ENCODE results near the gene LRRC45. TPM values are rescaled to one million over a fixed set of nuclear protein-coding genes. Genes with fewer than 3 reads are reported as not detected.
"Not testable (repeated sequence)": the region's sequence is repeated elsewhere in the genome, so short reads cannot be mapped to it uniquely, and the experiment has no call there.

The LRRC45 gene
- total RNA-seq: 1 to 10 TPM; 4.3 to 10.0 TPM
- 10 to 100 TPM in 1 of 2 donors, 1 to 10 TPM in 1; 3.1 to 20.1 TPM for polyA plus RNA-seq
- long read RNA-seq, donor 1, transcript LRRC45-201 (17 exons, 2,701 nt): major isoform, 8 of 49 reads
- long read RNA-seq, donor 1, partial matches to known transcripts: 33 of 49 reads
- long read RNA-seq, donor 1, other reads (novel, unspliced or antisense): 8 of 49 reads
- long read RNA-seq, donor 2, partial matches to known transcripts: 9 of 15 reads
- long read RNA-seq, donor 2, other reads (novel, unspliced or antisense): 3 of 15 reads

- ATAC-seq (ENCODE audit: low FRiP score) (peak; percentile 98), DNase-seq (peak; percentile 100)
- no peaks in the 10 kb centered on the region for H3K27me3 ChIP-seq (ENCODE audit: control insufficient read depth in 1 of 2, insufficient read depth in 2 of 2, low read length in 1 of 2)
- WGBS, 2 donors: 0 to 1% methylated on average over 37 to 42 of the region's 42 CpGs
- H3K4me3 ChIP-seq (ENCODE audit: low read length in 2 of 2): peak within 1 kb of the TSS; percentile 39 to 65
- no peak within 1 kb of the TSS for H3K27ac ChIP-seq (ENCODE audit: low read depth in 1 of 2, low read length in 2 of 2)
- H3K36me3 ChIP-seq (ENCODE audit: control insufficient read depth in 1 of 2, insufficient read depth in 2 of 2, low read length in 1 of 2): no peaks in the 10 kb centered on the region
- no peaks in the 10 kb centered on the region for H3K9me3 ChIP-seq (ENCODE audit: control insufficient read depth, low read length)
- intact Hi-C loops (cut with DNase I): no loop called here
- H3K4me1 ChIP-seq (ENCODE audit: control insufficient read depth in 1 of 2, insufficient read depth in 2 of 2, low read length in 2 of 2): no peaks in the 10 kb centered on the region
Measured at GRCh38 chr17:82022981-82023446, at the start of gene LRRC45. Gene LRRC45, plus strand, starts transcription at chr17:82023305. Its CDS starts 339 bp downstream, at chr17:82023644.

GRCh38 chr17:81973432-81973831, 49.7 kb upstream of the LRRC45 start:
- DNase-seq (no peak), ATAC-seq (ENCODE audit: low FRiP score) (no peak)
- Histone ChIP-seq H3K27me3 (ENCODE audit: control insufficient read depth in 1 of 2, insufficient read depth in 2 of 2, low read length in 1 of 2) (no peaks in the 10 kb centered on the region), H3K9me3 (ENCODE audit: control insufficient read depth, low read length) (no peaks in the 10 kb centered on the region), H3K4me1 (ENCODE audit: control insufficient read depth in 1 of 2, insufficient read depth in 2 of 2, low read length in 2 of 2) (no peaks in the 10 kb centered on the region), H3K4me3 (ENCODE audit: low read length in 2 of 2) (no peak overlapping the region), H3K36me3 (ENCODE audit: control insufficient read depth in 1 of 2, insufficient read depth in 2 of 2, low read length in 1 of 2) (no peaks in the 10 kb centered on the region), H3K27ac (ENCODE audit: low read depth in 1 of 2, low read length in 2 of 2) (no peak overlapping the region)
- intact Hi-C loops (cut with DNase I): no loop called here

- H3K9me3 ChIP-seq (ENCODE audit: control insufficient read depth, low read length): no peaks in the 10 kb centered on the region
- ATAC-seq (ENCODE audit: low FRiP score): peak; percentile 39
- no peaks in the 10 kb centered on the region for H3K36me3 ChIP-seq (ENCODE audit: control insufficient read depth in 1 of 2, insufficient read depth in 2 of 2, low read length in 1 of 2)
- no peak for DNase-seq
- H3K27me3 ChIP-seq (ENCODE audit: control insufficient read depth in 1 of 2, insufficient read depth in 2 of 2, low read length in 1 of 2): no peaks in the 10 kb centered on the region
- H3K4me3 ChIP-seq (ENCODE audit: low read length in 2 of 2): peak overlapping the region; percentile 43 to 67
- H3K4me1 ChIP-seq (ENCODE audit: control insufficient read depth in 1 of 2, insufficient read depth in 2 of 2, low read length in 2 of 2): no peaks in the 10 kb centered on the region
- 22 to 23% methylated on average over 30 of the region's 30 CpGs for WGBS, 2 donors
- H3K27ac ChIP-seq (ENCODE audit: low read depth in 1 of 2, low read length in 2 of 2): peak overlapping the region in 1 of 2 donors; percentile 53
- intact Hi-C loops (cut with DNase I): no loop called here
Measured at GRCh38 chr17:81976332-81977210, 46.5 kb upstream of the LRRC45 start.

- Histone ChIP-seq H3K4me3 (ENCODE audit: low read length in 2 of 2) (peak within 1 kb of the TSS; percentile 43 to 75), H3K27me3 (ENCODE audit: control insufficient read depth in 1 of 2, insufficient read depth in 2 of 2, low read length in 1 of 2) (no peaks in the 10 kb centered on the region), H3K9me3 (ENCODE audit: control insufficient read depth, low read length) (no peaks in the 10 kb centered on the region), H3K4me1 (ENCODE audit: control insufficient read depth in 1 of 2, insufficient read depth in 2 of 2, low read length in 2 of 2) (no peaks in the 10 kb centered on the region), H3K36me3 (ENCODE audit: control insufficient read depth in 1 of 2, insufficient read depth in 2 of 2, low read length in 1 of 2) (no peaks in the 10 kb centered on the region), H3K27ac (ENCODE audit: low read depth in 1 of 2, low read length in 2 of 2) (peak within 1 kb of the TSS in 1 of 2 donors; percentile 53)
- peak; percentile 95 to 97 for DNase-seq
- intact Hi-C loops (cut with DNase I): no loop called here
- 0% methylated on average over 53 to 76 of the region's 76 CpGs for WGBS, 2 donors
- ATAC-seq (ENCODE audit: low FRiP score): peak; percentile 98
Measured at GRCh38 chr17:81977211-81977808, 45.8 kb upstream of the LRRC45 start, which contains the start of gene ASPSCR1. Gene ASPSCR1, plus strand, starts transcription at chr17:81977629. Its CDS starts 18 bp downstream, at chr17:81977647.

- no peaks in the 10 kb centered on the region for H3K4me1 ChIP-seq (ENCODE audit: control insufficient read depth in 1 of 2, insufficient read depth in 2 of 2, low read length in 2 of 2)
- no peak overlapping the region for H3K4me3 ChIP-seq (ENCODE audit: low read length in 2 of 2)
- no peaks in the 10 kb centered on the region for H3K27me3 ChIP-seq (ENCODE audit: control insufficient read depth in 1 of 2, insufficient read depth in 2 of 2, low read length in 1 of 2)
- intact Hi-C loops (cut with DNase I): no loop called here
- DNase-seq (no peak), ATAC-seq (ENCODE audit: low FRiP score) (no peak)
- no peaks in the 10 kb centered on the region for H3K36me3 ChIP-seq (ENCODE audit: control insufficient read depth in 1 of 2, insufficient read depth in 2 of 2, low read length in 1 of 2)
- WGBS, 2 donors: 89 to 92% methylated on average over 26 to 27 of the region's 27 CpGs
- no peak overlapping the region for H3K27ac ChIP-seq (ENCODE audit: low read depth in 1 of 2, low read length in 2 of 2)
- no peaks in the 10 kb centered on the region for H3K9me3 ChIP-seq (ENCODE audit: control insufficient read depth, low read length)
Measured at GRCh38 chr17:81978524-81979298, 44.4 kb upstream of the LRRC45 start.

- DNase-seq (no peak), ATAC-seq (ENCODE audit: low FRiP score) (no peak)
- Histone ChIP-seq H3K36me3 (ENCODE audit: control insufficient read depth in 1 of 2, insufficient read depth in 2 of 2, low read length in 1 of 2) (no peaks in the 10 kb centered on the region), H3K4me3 (ENCODE audit: low read length in 2 of 2) (no peak overlapping the region), H3K27me3 (ENCODE audit: control insufficient read depth in 1 of 2, insufficient read depth in 2 of 2, low read length in 1 of 2) (no peaks in the 10 kb centered on the region), H3K27ac (ENCODE audit: low read depth in 1 of 2, low read length in 2 of 2) (no peak overlapping the region), H3K9me3 (ENCODE audit: control insufficient read depth, low read length) (no peaks in the 10 kb centered on the region), H3K4me1 (ENCODE audit: control insufficient read depth in 1 of 2, insufficient read depth in 2 of 2, low read length in 2 of 2) (no peaks in the 10 kb centered on the region)
- 93 to 94% methylated on average over 4 of the region's 4 CpGs for WGBS, 2 donors
- intact Hi-C loops (cut with DNase I): no loop called here
Measured at GRCh38 chr17:81980122-81980521, 43.0 kb upstream of the LRRC45 start.

- intact Hi-C loops (cut with DNase I): no loop called here
- ATAC-seq (ENCODE audit: low FRiP score) (no peak), DNase-seq (no peak)
- Histone ChIP-seq H3K36me3 (ENCODE audit: control insufficient read depth in 1 of 2, insufficient read depth in 2 of 2, low read length in 1 of 2) (no peaks in the 10 kb centered on the region), H3K4me3 (ENCODE audit: low read length in 2 of 2) (no peak overlapping the region), H3K27ac (ENCODE audit: low read depth in 1 of 2, low read length in 2 of 2) (no peak overlapping the region), H3K4me1 (ENCODE audit: control insufficient read depth in 1 of 2, insufficient read depth in 2 of 2, low read length in 2 of 2) (no peaks in the 10 kb centered on the region), H3K27me3 (ENCODE audit: control insufficient read depth in 1 of 2, insufficient read depth in 2 of 2, low read length in 1 of 2) (no peaks in the 10 kb centered on the region), H3K9me3 (ENCODE audit: control insufficient read depth, low read length) (no peaks in the 10 kb centered on the region)
- WGBS, 2 donors: 92 to 93% methylated on average over 9 of the region's 9 CpGs
Measured at GRCh38 chr17:81980707-81981343, 42.3 kb upstream of the LRRC45 start.

GRCh38 chr17:81981511-81981910, 41.6 kb upstream of the LRRC45 start:
- ATAC-seq (ENCODE audit: low FRiP score); H3K9me3 ChIP-seq (ENCODE audit: control insufficient read depth, low read length); H3K27me3 ChIP-seq (ENCODE audit: control insufficient read depth in 1 of 2, insufficient read depth in 2 of 2, low read length in 1 of 2); H3K36me3 ChIP-seq (ENCODE audit: control insufficient read depth in 1 of 2, insufficient read depth in 2 of 2, low read length in 1 of 2); intact Hi-C loops (cut with DNase I); DNase-seq; H3K4me1 ChIP-seq (ENCODE audit: control insufficient read depth in 1 of 2, insufficient read depth in 2 of 2, low read length in 2 of 2); H3K27ac ChIP-seq (ENCODE audit: low read depth in 1 of 2, low read length in 2 of 2); H3K4me3 ChIP-seq (ENCODE audit: low read length in 2 of 2): not testable (repeated sequence)
- 97 to 98% methylated on average over 12 of the region's 12 CpGs for WGBS, 2 donors
